ENCODE measurements around the gene XYLT2. TPM values are rescaled to one million over a fixed set of nuclear protein-coding genes. Genes with fewer than 3 reads are reported as not detected.

XYLT2 gene
- total and polyA plus RNA-seq, 2 of the 13 experiments (the other 11 are each of a cell fraction or from before 2014, with no cell fraction given): 17.0 to 22.1 TPM

GRCh38 chr17:50301891-50302584 lies 43.9 kb upstream of the XYLT2 start:
- Histone ChIP-seq H3K4me1 (ENCODE audit: insufficient read depth, low read length) (no peaks in the 10 kb centered on the region), H3K9ac (ENCODE audit: insufficient read depth, low read depth, low read length) (no peak overlapping the region), H3K27ac (ENCODE audit: extremely low read length, insufficient read depth, low read length) (no peak overlapping the region), H2AFZ (ENCODE audit: low read length) (no peak overlapping the region), H3K4me2 (ENCODE audit: low read depth, low read length) (no peak overlapping the region), H4K20me1 (ENCODE audit: insufficient read depth, low read length) (no peaks in the 10 kb centered on the region), H3K9me3 (ENCODE audit: low read length) (no peaks in the 10 kb centered on the region), H3K4me3 (replicated peaks in 1 of 3; ENCODE audit: insufficient read depth in 1 of 3, low read depth in 2 of 3, low read length in 3 of 3) (no peak overlapping the region), H3K27me3 (ENCODE audit: control insufficient read depth in 1 of 2, insufficient read depth in 2 of 2, low read length in 2 of 2) (peaks cover 5 to 28% of the 10 kb centered on the region in 2 experiments; a peak in 4 of 5 replicates), H3K36me3 (replicated peaks in 1 of 2; ENCODE audit: control insufficient read depth in 1 of 2, insufficient read depth in 2 of 2, low read length in 2 of 2) (no peaks in the 10 kb centered on the region), H3K79me2 (ENCODE audit: insufficient read depth, low read length) (no peaks in the 10 kb centered on the region)
- FAIRE-seq: no peak
- POLR2A ChIA-PET: no interaction called here
- ATAC-seq: no peak
- in situ Hi-C loops (cut with HindIII; ENCODE audit: extremely low pct_ligation_motif_present, low pct_unique_long_range_greater_than_20kb) (no loop called here), intact Hi-C loops (cut with micrococcal nuclease; ENCODE audit: unreplicated experiment) (no loop called here)
- no TSS peak for BruUV-seq (replicated peaks)
- no peak for DNase-seq (ENCODE audit: low spot score)
- 22% methylated on average over 9 of the region's 9 CpGs for WGBS (ENCODE audit: low lambda C conversion rate)
- TF ChIP-seq ZNF318 (CRISPR knock-in tag; IDR thresholded peaks at IDR 0.05) (no peak), TRIM24 (CRISPR knock-in tag; IDR thresholded peaks at IDR 0.05) (no peak), MAFK (conservative IDR thresholded peaks at IDR 0.05 in 1 of 2, IDR thresholded peaks at IDR 0.05 in 1 of 2; ENCODE audit: low read length in 2 of 2) (peak in 1 of 2 experiments; percentile 17; a peak in 1 of 4 replicates)
- CTCF ChIA-PET (ENCODE audit: low intra/inter-chr PET ratio, low total read pairs): interaction anchor here (0.6 kb wide), 1 partner anchor 29 kb away, joined by 3 read pairs; no protein-coding TSS in a partner anchor

Measured in HepG2 (cell line).